KMS-11 (cell line): Measurements from ENCODE around the gene ARHGAP1.

ENCODE experiments used
- H2AFZ ChIP-seq: fragments of 200-600 bp; sonication (generic); 2 replicates; pipeline ENCODE4 v1.6.1; 2016; ENCODE audit warnings: antibody characterized with exemption, mixed run types, low read depth
- H3K27ac ChIP-seq: fragments of 200-600 bp; sonication (generic); 2 replicates; pipeline ENCODE4 v1.6.1; 2016; ENCODE audit warnings: mild to moderate bottlenecking, mixed run types
- H3K27me3 ChIP-seq: fragments of 200-600 bp; sonication (generic); 2 replicates; pipeline ENCODE4 v1.6.1; 2017; ENCODE audit warnings: mild to moderate bottlenecking, low read depth, mixed run types, moderate library complexity; ENCODE audit not compliant: insufficient read depth
- H3K36me3 ChIP-seq: fragments of 200-600 bp; sonication (generic); 2 replicates; pipeline ENCODE4 v1.6.1; 2017; ENCODE audit warnings: mild to moderate bottlenecking, mixed run types; ENCODE audit not compliant: insufficient read depth
- H3K4me1 ChIP-seq: fragments of 200-600 bp; sonication (generic); 2 replicates; pipeline ENCODE4 v1.6.1; 2016; ENCODE audit warnings: mild to moderate bottlenecking, low read depth, mixed run types; ENCODE audit not compliant: poor library complexity, severe bottlenecking
- H3K4me2 ChIP-seq: fragments of 200-600 bp; sonication (generic); 2 replicates; pipeline ENCODE4 v1.7.0; 2016; ENCODE audit warnings: mild to moderate bottlenecking, mixed run types
- H3K4me3 ChIP-seq: fragments of 200-600 bp; sonication (generic); IDR thresholded peaks from 2 replicates; pipeline ENCODE4 v1.6.1; 2017; ENCODE audit warnings: low read depth, low read length, mixed read lengths; ENCODE audit not compliant: insufficient read depth
- H3K79me2 ChIP-seq: fragments of 200-600 bp; sonication (generic); 2 replicates; pipeline ENCODE4 v1.6.1; 2016; ENCODE audit warnings: low read depth, mixed run types; ENCODE audit not compliant: insufficient read depth
- H3K9ac ChIP-seq: fragments of 200-600 bp; sonication (generic); 2 replicates; pipeline ENCODE4 v1.6.1; 2016; ENCODE audit warnings: mild to moderate bottlenecking, mixed run types
- H4K20me1 ChIP-seq: fragments of 200-600 bp; sonication (generic); 2 replicates; pipeline ENCODE4 v1.6.1; 2016; ENCODE audit warnings: mild to moderate bottlenecking, mixed run types; ENCODE audit not compliant: insufficient read depth
- CTCF ChIP-seq: fragments of 200-600 bp; sonication (generic); conservative IDR thresholded peaks from 2 replicates; pipeline ENCODE4 v1.6.1; 2017; ENCODE audit warnings: low read depth, mild to moderate bottlenecking, antibody characterized with exemption, low read length, moderate library complexity, mixed read lengths

Gene ARHGAP1

DNA sequence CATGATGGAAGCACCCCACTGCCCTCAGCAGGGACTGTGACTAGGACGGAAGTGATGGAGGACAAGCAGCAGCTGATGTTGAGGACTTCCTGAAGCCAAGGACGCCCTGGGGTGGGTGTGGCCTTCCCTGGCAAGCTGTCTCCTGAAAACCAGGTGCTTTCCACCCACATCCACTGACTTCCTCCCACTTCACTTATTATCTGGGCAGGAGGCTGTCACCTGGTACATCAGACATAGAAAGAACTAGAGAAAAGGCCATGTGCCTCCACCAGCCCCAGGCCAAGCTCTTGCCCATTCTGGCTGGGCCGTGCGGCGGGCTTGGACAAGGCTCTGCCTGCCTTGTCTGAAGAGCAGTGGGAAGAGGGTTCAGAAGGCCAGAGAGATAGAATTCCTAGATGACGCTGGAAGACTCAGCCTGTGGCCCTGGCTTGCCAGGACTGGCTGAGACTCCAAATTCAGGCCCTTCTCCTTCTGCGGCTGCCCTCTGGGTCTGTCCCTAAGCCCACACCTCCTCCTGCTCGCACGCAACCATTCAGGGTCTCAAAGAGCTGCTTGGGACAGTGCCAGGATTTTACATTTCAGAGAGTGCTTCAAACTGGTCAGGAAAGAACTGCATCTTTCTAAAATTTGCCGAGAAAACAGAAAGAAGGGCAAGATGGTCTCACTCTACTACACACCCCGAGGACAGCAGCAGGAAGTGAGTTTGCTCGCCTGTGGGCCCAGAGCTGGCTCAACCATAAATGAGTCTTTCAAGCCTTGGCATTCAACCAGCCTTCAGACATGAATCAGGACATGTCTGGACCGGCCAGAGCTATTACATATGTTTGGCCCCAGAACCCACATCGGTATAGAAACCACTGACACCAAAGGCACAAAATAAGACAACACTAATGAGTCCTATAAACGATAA lies 13.3 kb downstream of the ARHGAP1 start:
- no peak for TF ChIP-seq CTCF
- no peak overlapping the region for H3K4me2 ChIP-seq

GRCh38 chr11:46684367-46684766 lies 16.1 kb downstream of the ARHGAP1 start:
- no peak for TF ChIP-seq CTCF
- H3K79me2 ChIP-seq, result no peaks in the 10 kb centered on the region
- no peak overlapping the region for H3K4me2 ChIP-seq
- peaks cover 3% of the 10 kb centered on the region for H3K4me1 ChIP-seq
- H3K9ac ChIP-seq, result no peak overlapping the region
- no peak overlapping the region for H2AFZ ChIP-seq
- H3K36me3 ChIP-seq, result no peaks in the 10 kb centered on the region
- no peaks in the 10 kb centered on the region for H3K27me3 ChIP-seq
- no peak overlapping the region for H3K27ac ChIP-seq
- no peaks in the 10 kb centered on the region for H4K20me1 ChIP-seq
- no peak overlapping the region for H3K4me3 ChIP-seq

More for the DNA sequence above, 13.3 kb downstream of the ARHGAP1 start:
- H3K27ac ChIP-seq, result no peak overlapping the region
- H3K27me3 ChIP-seq, result no peaks in the 10 kb centered on the region
- no peak overlapping the region for H3K9ac ChIP-seq
- peaks cover 3% of the 10 kb centered on the region for H3K4me1 ChIP-seq
- no peak overlapping the region for H3K4me3 ChIP-seq
- H2AFZ ChIP-seq, result no peak overlapping the region
- no peaks in the 10 kb centered on the region for H3K36me3 ChIP-seq
- H3K79me2 ChIP-seq, result no peaks in the 10 kb centered on the region
- H4K20me1 ChIP-seq, result no peaks in the 10 kb centered on the region

GRCh38 chr11:46682773-46683752 lies 17.4 kb downstream of the ARHGAP1 start:
- Histone ChIP-seq H3K27ac (no peak overlapping the region), H3K79me2 (no peaks in the 10 kb centered on the region), H3K9ac (no peak overlapping the region), H3K27me3 (no peaks in the 10 kb centered on the region), H4K20me1 (no peaks in the 10 kb centered on the region), H3K36me3 (no peaks in the 10 kb centered on the region), H3K4me1 (peaks cover 3% of the 10 kb centered on the region), H3K4me2 (no peak overlapping the region), H3K4me3 (no peak overlapping the region), H2AFZ (no peak overlapping the region)
- no peak for TF ChIP-seq CTCF

DNA sequence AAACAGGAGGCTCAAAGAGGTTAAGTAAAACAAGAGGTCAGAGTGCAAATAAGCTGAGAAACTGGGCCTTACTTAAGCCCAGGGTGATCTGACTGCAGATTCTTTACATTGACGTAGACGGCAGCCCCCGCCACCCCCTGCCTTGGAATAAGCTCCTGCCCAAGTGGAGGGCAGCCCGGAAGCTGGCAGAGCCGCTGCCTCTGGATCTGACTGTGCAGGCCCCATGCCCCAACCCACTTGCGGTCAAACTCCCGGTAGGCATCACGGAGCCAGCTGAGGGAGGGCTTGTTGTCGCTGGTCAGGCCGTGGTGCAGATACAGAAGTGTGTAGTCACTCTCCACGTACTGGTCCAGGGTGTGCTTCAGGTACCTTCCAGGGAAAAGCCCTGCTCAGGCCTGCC lies 18.6 kb downstream of the ARHGAP1 start:
- no peak overlapping the region for H3K4me2 ChIP-seq
- peaks cover 3% of the 10 kb centered on the region for H3K4me1 ChIP-seq
- H3K27ac ChIP-seq, result no peak overlapping the region
- no peaks in the 10 kb centered on the region for H3K79me2 ChIP-seq
- H3K4me3 ChIP-seq, result no peak overlapping the region
- no peak overlapping the region for H3K9ac ChIP-seq
- no peaks in the 10 kb centered on the region for H3K36me3 ChIP-seq
- TF ChIP-seq CTCF, result no peak
- H2AFZ ChIP-seq, result no peak overlapping the region
- H3K27me3 ChIP-seq, result no peaks in the 10 kb centered on the region
- H4K20me1 ChIP-seq, result no peaks in the 10 kb centered on the region
